Stimulated activated memory B cell treated with anti-CD40 and anti-IgM and Interleukin-4, amounts not matched to agents 10 μg/mL and 1 μg/mL and 100 μg/mL, for 72 hours (primary cell): ENCODE results near the gene C4orf54.

Experiments used
- ATAC-seq: fragments of 150-1000 bp; cut with Tn5 transposase; 2 replicates; pipeline ENCODE4 v1.10.0; 2021
- H3K27ac Mint-ChIP-seq: one replicate; pipeline ENCODE4 v1.8.0; 2022; ENCODE audit warnings: mild to moderate bottlenecking, mixed read lengths
- H3K27me3 Mint-ChIP-seq: one replicate; pipeline ENCODE4 v1.8.0; 2022; ENCODE audit warnings: mixed read lengths
- H3K36me3 Mint-ChIP-seq: one replicate; pipeline ENCODE4 v1.8.0; 2022; ENCODE audit warnings: mixed read lengths
- H3K4me1 Mint-ChIP-seq: one replicate; pipeline ENCODE4 v1.8.0; 2022; ENCODE audit warnings: mixed read lengths
- H3K4me3 Mint-ChIP-seq: one replicate; pipeline ENCODE4 v1.8.0; 2022; ENCODE audit warnings: mild to moderate bottlenecking, moderate library complexity, mixed read lengths
- H3K9me3 Mint-ChIP-seq: one replicate; pipeline ENCODE4 v1.8.0; 2022; ENCODE audit warnings: mixed read lengths

Gene C4orf54

GRCh38 chr4:99615170-99615820, 42.3 kb downstream of the C4orf54 start:
- H3K27me3 Mint-ChIP-seq = peaks cover 14% of the 10 kb centered on the region
- H3K4me3 Mint-ChIP-seq = no peak overlapping the region
- H3K4me1 Mint-ChIP-seq = no peaks in the 10 kb centered on the region
- no peaks in the 10 kb centered on the region for H3K36me3 Mint-ChIP-seq
- no peak for ATAC-seq
- H3K27ac Mint-ChIP-seq = no peak overlapping the region
- no peaks in the 10 kb centered on the region for H3K9me3 Mint-ChIP-seq

GRCh38 chr4:99614491-99614890, 43.1 kb downstream of the C4orf54 start:
- Mint-ChIP-seq H3K4me1 (no peaks in the 10 kb centered on the region), H3K36me3 (no peaks in the 10 kb centered on the region), H3K27ac (no peak overlapping the region), H3K9me3 (no peaks in the 10 kb centered on the region), H3K4me3 (no peak overlapping the region), H3K27me3 (peaks cover 14% of the 10 kb centered on the region)
- ATAC-seq = no peak

GRCh38 chr4:99612704-99613103, 44.9 kb downstream of the C4orf54 start:
- H3K27ac Mint-ChIP-seq = no peak overlapping the region
- H3K4me3 Mint-ChIP-seq = no peak overlapping the region
- no peaks in the 10 kb centered on the region for H3K4me1 Mint-ChIP-seq
- no peak for ATAC-seq
- no peaks in the 10 kb centered on the region for H3K36me3 Mint-ChIP-seq
- H3K27me3 Mint-ChIP-seq = peaks cover 21% of the 10 kb centered on the region
- no peaks in the 10 kb centered on the region for H3K9me3 Mint-ChIP-seq

- peaks cover 26% of the 10 kb centered on the region for H3K27me3 Mint-ChIP-seq
- no peaks in the 10 kb centered on the region for H3K4me1 Mint-ChIP-seq
- no peak overlapping the region for H3K27ac Mint-ChIP-seq
- no peak for ATAC-seq
- H3K4me3 Mint-ChIP-seq = no peak overlapping the region
- H3K36me3 Mint-ChIP-seq = no peaks in the 10 kb centered on the region
- H3K9me3 Mint-ChIP-seq = no peaks in the 10 kb centered on the region
These were observed 45.3 kb downstream of the C4orf54 start for GRCh38 chr4:99612281-99612680.

- Mint-ChIP-seq H3K27ac (no peak overlapping the region), H3K4me1 (no peaks in the 10 kb centered on the region), H3K36me3 (no peaks in the 10 kb centered on the region), H3K4me3 (no peak overlapping the region), H3K9me3 (no peaks in the 10 kb centered on the region), H3K27me3 (peaks cover 32% of the 10 kb centered on the region)
- ATAC-seq = no peak
These were observed 46.9 kb downstream of the C4orf54 start for GRCh38 chr4:99610605-99611175.

GRCh38 chr4:99608417-99608816, 49.2 kb downstream of the C4orf54 start:
- H3K27ac Mint-ChIP-seq = no peak overlapping the region
- ATAC-seq = no peak
- peaks cover 40% of the 10 kb centered on the region for H3K27me3 Mint-ChIP-seq
- H3K4me1 Mint-ChIP-seq = no peaks in the 10 kb centered on the region
- H3K36me3 Mint-ChIP-seq = no peaks in the 10 kb centered on the region
- no peak overlapping the region for H3K4me3 Mint-ChIP-seq
- H3K9me3 Mint-ChIP-seq = no peaks in the 10 kb centered on the region
